SIG-M5 treated with dmso at 0.1 percent for 504 hours (cell line): ENCODE measurements around the gene MESD.
A peak's percentile ranks its signal among the peaks of the same experiment; 100 is the strongest.

Experiments used
- DNase-seq: peaks from one replicate; lab custom pipeline; 2025; ENCODE audit not compliant: unreplicated experiment; lab: John Stamatoyannopoulos, UW

Gene MESD

GRCh38 chr15:80989518-80990478 is at the start of gene MESD:
Gene MESD, minus strand, starts transcription at chr15:80989819. Its CDS starts 28 bp downstream, at chr15:80989791.
- peak; percentile 94 for DNase-seq

- DNase-seq, result no peak
Measured at GRCh38 chr15:81038975-81039607, 49.5 kb upstream of the MESD start.

GRCh38 chr15:81037952-81038743 is 48.5 kb upstream of the MESD start:
- DNase-seq, result no peak

- no peak for DNase-seq
Measured at GRCh38 chr15:81033508-81033907, 43.9 kb upstream of the MESD start.

- no peak for DNase-seq
Measured at GRCh38 chr15:81032818-81033217, 43.2 kb upstream of the MESD start.

- DNase-seq, result no peak
Measured at GRCh38 chr15:81032355-81032754, 42.7 kb upstream of the MESD start.

GRCh38 chr15:81031203-81031602 is 41.6 kb upstream of the MESD start:
- DNase-seq, result no peak

GRCh38 chr15:81030301-81030750 is 40.7 kb upstream of the MESD start:
- no peak for DNase-seq

GRCh38 chr15:81029414-81030300 is 40.0 kb upstream of the MESD start:
- DNase-seq, result peak; percentile 4

- DNase-seq, result no peak
Measured at GRCh38 chr15:81026836-81027599, 37.4 kb upstream of the MESD start.

- no peak for DNase-seq
Measured at GRCh38 chr15:81025721-81026370, 36.2 kb upstream of the MESD start.

GRCh38 chr15:81024936-81025335 is 35.3 kb upstream of the MESD start:
- DNase-seq, result peak; percentile 14

GRCh38 chr15:81024265-81024872 is 34.8 kb upstream of the MESD start:
- DNase-seq, result peak; percentile 14

- DNase-seq, result peak; percentile 89
Measured at GRCh38 chr15:81023483-81024264, 34.1 kb upstream of the MESD start.

- DNase-seq, result no peak
Measured at GRCh38 chr15:81021321-81021720, 31.7 kb upstream of the MESD start.

GRCh38 chr15:81018197-81018596 is 28.6 kb upstream of the MESD start:
- no peak for DNase-seq

GRCh38 chr15:81016489-81017068 is 27.0 kb upstream of the MESD start:
- DNase-seq, result no peak
